KMS-11 (cell line): Measurements from ENCODE around the gene TREML2.

ENCODE experiments used
- H2AFZ ChIP-seq: fragments of 200-600 bp; sonication (generic); 2 replicates; pipeline ENCODE4 v1.6.1; 2016; ENCODE audit warnings: antibody characterized with exemption, mixed run types, low read depth
- H3K27ac ChIP-seq: fragments of 200-600 bp; sonication (generic); 2 replicates; pipeline ENCODE4 v1.6.1; 2016; ENCODE audit warnings: mild to moderate bottlenecking, mixed run types
- H3K27me3 ChIP-seq: fragments of 200-600 bp; sonication (generic); 2 replicates; pipeline ENCODE4 v1.6.1; 2017; ENCODE audit warnings: mild to moderate bottlenecking, low read depth, mixed run types, moderate library complexity; ENCODE audit not compliant: insufficient read depth
- H3K36me3 ChIP-seq: fragments of 200-600 bp; sonication (generic); 2 replicates; pipeline ENCODE4 v1.6.1; 2017; ENCODE audit warnings: mild to moderate bottlenecking, mixed run types; ENCODE audit not compliant: insufficient read depth
- H3K4me1 ChIP-seq: fragments of 200-600 bp; sonication (generic); 2 replicates; pipeline ENCODE4 v1.6.1; 2016; ENCODE audit warnings: mild to moderate bottlenecking, low read depth, mixed run types; ENCODE audit not compliant: poor library complexity, severe bottlenecking
- H3K4me2 ChIP-seq: fragments of 200-600 bp; sonication (generic); 2 replicates; pipeline ENCODE4 v1.7.0; 2016; ENCODE audit warnings: mild to moderate bottlenecking, mixed run types
- H3K4me3 ChIP-seq: fragments of 200-600 bp; sonication (generic); IDR thresholded peaks from 2 replicates; pipeline ENCODE4 v1.6.1; 2017; ENCODE audit warnings: low read depth, low read length, mixed read lengths; ENCODE audit not compliant: insufficient read depth
- H3K79me2 ChIP-seq: fragments of 200-600 bp; sonication (generic); 2 replicates; pipeline ENCODE4 v1.6.1; 2016; ENCODE audit warnings: low read depth, mixed run types; ENCODE audit not compliant: insufficient read depth
- H3K9ac ChIP-seq: fragments of 200-600 bp; sonication (generic); 2 replicates; pipeline ENCODE4 v1.6.1; 2016; ENCODE audit warnings: mild to moderate bottlenecking, mixed run types
- H4K20me1 ChIP-seq: fragments of 200-600 bp; sonication (generic); 2 replicates; pipeline ENCODE4 v1.6.1; 2016; ENCODE audit warnings: mild to moderate bottlenecking, mixed run types; ENCODE audit not compliant: insufficient read depth
- TF ChIP-seq, protein P1 (sequence below): fragments of 200-600 bp; sonication (generic); conservative IDR thresholded peaks from 2 replicates; pipeline ENCODE4 v1.6.1; 2017; ENCODE audit warnings: low read depth, mild to moderate bottlenecking, antibody characterized with exemption, low read length, moderate library complexity, mixed read lengths

The TREML2 gene

DNA sequence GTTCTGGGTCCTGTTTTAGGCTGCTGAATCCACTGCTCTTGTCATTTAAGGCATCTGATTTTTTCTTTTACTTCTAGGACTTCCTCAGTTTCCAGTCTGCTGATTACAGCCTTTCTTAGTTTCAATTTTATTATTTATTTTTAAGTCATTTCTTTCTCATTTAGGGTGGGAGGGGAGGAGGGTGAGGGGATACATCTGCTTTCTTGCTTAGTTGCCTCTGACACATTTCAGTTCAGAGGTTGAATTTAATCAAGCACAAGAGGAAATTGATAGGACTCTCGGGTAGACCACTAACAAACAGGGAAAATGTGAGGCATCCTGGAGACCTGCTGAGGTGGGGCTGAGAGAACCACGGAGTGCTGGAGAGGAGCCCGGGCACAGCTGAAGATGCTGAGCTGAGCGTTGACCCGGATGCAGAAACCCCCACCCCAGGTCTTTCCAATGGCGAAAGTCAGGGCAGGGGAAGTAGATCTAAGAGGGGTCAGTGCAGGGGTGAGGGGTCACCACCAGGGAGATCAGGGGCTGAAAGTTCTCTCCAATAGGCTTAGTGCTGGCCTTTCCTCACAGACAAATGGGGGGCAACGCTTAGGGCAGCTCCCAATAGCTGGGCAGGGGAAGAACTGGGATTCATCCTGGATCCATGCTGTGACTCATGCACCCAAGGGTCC is 7.6 kb upstream of the TREML2 start:
- Histone ChIP-seq H3K79me2 (no peaks in the 10 kb centered on the region), H3K9ac (no peak overlapping the region), H3K4me2 (no peak overlapping the region), H2AFZ (no peak overlapping the region), H3K4me3 (no peak overlapping the region), H3K36me3 (no peaks in the 10 kb centered on the region), H3K4me1 (peaks cover 5% of the 10 kb centered on the region), H4K20me1 (no peaks in the 10 kb centered on the region), H3K27ac (no peak overlapping the region), H3K27me3 (no peaks in the 10 kb centered on the region)
- TF ChIP-seq, protein P1, sequence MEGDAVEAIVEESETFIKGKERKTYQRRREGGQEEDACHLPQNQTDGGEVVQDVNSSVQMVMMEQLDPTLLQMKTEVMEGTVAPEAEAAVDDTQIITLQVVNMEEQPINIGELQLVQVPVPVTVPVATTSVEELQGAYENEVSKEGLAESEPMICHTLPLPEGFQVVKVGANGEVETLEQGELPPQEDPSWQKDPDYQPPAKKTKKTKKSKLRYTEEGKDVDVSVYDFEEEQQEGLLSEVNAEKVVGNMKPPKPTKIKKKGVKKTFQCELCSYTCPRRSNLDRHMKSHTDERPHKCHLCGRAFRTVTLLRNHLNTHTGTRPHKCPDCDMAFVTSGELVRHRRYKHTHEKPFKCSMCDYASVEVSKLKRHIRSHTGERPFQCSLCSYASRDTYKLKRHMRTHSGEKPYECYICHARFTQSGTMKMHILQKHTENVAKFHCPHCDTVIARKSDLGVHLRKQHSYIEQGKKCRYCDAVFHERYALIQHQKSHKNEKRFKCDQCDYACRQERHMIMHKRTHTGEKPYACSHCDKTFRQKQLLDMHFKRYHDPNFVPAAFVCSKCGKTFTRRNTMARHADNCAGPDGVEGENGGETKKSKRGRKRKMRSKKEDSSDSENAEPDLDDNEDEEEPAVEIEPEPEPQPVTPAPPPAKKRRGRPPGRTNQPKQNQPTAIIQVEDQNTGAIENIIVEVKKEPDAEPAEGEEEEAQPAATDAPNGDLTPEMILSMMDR, result no peak

DNA sequence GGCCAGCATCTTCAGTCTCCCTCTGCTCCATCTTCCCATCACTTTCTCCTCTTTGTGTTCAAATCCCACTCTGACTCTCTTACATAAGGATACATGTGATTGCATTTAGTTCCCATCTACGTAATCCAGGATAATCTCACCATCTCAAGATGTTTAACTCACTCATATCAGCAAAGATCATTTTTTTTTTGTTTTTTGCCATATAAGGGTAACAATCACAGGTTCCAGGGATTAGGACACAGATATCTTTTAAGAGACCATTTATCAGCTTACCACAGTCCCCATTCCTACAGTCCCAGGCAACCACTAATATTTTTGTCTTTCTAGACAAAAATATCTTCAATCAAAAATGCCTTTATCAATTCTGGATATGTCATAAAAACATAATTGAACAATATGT is 3.2 kb upstream of the TREML2 start:
- H4K20me1 ChIP-seq, result no peaks in the 10 kb centered on the region
- no peaks in the 10 kb centered on the region for H3K79me2 ChIP-seq
- TF ChIP-seq, protein P1, result no peak
- H3K27me3 ChIP-seq, result no peaks in the 10 kb centered on the region
- H3K36me3 ChIP-seq, result no peaks in the 10 kb centered on the region
- H3K4me1 ChIP-seq, result peaks cover 28% of the 10 kb centered on the region
- no peak overlapping the region for H3K9ac ChIP-seq
- H3K4me3 ChIP-seq, result no peak overlapping the region
- no peak overlapping the region for H2AFZ ChIP-seq
- H3K27ac ChIP-seq, result no peak overlapping the region
- no peak overlapping the region for H3K4me2 ChIP-seq

- Histone ChIP-seq H3K79me2 (no peaks in the 10 kb centered on the region), H3K27me3 (no peaks in the 10 kb centered on the region), H3K27ac (no peak overlapping the region), H3K36me3 (no peaks in the 10 kb centered on the region), H3K4me3 (no peak overlapping the region), H4K20me1 (no peaks in the 10 kb centered on the region), H3K4me2 (no peak overlapping the region), H3K9ac (no peak overlapping the region), H2AFZ (no peak overlapping the region), H3K4me1 (peaks cover 25% of the 10 kb centered on the region)
- TF ChIP-seq, protein P1, result no peak
Measured at GRCh38 chr6:41201764-41202173, 820 bp upstream of the TREML2 start.

DNA sequence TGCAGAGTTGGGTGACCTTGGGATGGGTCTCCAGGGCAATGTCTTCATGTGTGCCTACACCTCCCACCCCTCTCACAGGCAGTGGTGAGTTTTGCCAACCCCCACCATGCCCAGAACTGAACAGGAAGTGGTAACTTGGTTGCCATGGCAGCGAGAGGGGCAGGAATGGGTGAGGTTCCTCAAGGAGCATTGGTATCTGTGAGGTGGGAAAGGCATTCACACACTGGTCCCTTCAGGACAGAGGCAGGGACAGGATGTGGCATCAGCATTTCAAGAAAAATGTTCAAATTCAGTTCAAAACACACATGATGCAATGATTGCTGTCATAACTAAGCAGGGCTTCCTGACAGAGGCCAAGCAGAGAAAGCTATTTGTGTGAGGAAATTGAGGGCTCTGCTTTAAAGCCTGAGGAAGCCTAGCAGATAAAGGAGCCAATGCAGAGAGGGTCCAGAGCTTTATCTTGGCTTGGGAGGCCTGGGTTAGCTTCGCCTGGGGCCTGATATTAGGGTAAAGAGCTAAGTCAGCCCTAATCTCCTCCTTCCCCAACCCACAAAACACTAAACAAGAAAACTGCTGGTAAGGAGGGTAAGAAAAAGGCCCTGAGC is 551 bp downstream of the TREML2 start:
- Histone ChIP-seq H3K27ac (peak overlapping the region; percentile 70), H3K4me1 (peaks cover 25% of the 10 kb centered on the region), H3K79me2 (no peaks in the 10 kb centered on the region), H3K27me3 (no peaks in the 10 kb centered on the region), H3K9ac (peak overlapping the region; percentile 20; the same call in 1 of the 2 replicates), H2AFZ (peak overlapping the region; percentile 83), H3K36me3 (no peaks in the 10 kb centered on the region), H3K4me3 (no peak overlapping the region), H4K20me1 (no peaks in the 10 kb centered on the region), H3K4me2 (peak overlapping the region; percentile 72)
- TF ChIP-seq, protein P1, result no peak
